NOMO-1 treated with DMSO at 0.1 percent for 48 hours (cell line): ENCODE results near the gene IL17REL.
"Not testable (repeated sequence)": the region's sequence is repeated elsewhere in the genome, so short reads cannot be mapped to it uniquely, and the experiment has no call there.

Source experiments
- DNase-seq: peaks from one replicate; lab custom pipeline; 2025; ENCODE audit not compliant: unreplicated experiment; lab: John Stamatoyannopoulos, UW

The IL17REL gene

DNA sequence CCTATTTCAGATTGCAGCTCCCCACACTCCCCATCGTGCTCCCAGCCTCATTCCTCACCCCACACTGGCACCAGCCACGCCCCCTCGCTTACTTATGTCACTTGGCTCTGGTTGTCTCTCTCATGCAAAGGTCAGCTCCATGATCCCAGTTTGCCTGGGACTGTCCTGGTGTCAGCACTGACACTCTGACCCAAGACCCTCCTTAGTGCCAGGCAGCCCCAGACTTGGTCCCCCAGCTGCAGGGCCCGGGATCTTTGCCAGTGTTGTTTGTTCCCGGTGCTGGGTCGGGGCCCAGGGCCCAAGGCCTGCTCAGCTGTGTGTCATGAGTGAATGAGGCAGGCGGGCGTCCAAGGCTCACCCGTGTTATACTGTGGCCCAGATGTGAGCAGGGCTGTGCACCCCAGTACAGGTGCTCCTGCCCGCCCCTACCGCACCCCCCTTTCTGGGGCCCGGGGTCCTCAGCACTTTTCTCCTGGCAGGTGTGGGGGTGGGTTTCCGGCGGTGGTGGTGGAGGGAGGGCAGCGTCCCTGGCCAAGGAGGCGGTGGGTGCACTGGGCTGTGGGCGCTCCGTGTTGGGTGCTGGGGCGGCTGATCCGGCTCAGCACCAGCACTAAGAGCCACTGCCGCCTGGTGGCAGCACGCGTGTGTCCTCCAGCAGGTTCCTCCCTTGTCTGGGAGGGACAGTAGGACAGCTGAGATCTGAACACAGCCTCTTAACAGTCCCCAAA is 19.5 kb downstream of the IL17REL start:
- peak; percentile 58 for DNase-seq

DNA sequence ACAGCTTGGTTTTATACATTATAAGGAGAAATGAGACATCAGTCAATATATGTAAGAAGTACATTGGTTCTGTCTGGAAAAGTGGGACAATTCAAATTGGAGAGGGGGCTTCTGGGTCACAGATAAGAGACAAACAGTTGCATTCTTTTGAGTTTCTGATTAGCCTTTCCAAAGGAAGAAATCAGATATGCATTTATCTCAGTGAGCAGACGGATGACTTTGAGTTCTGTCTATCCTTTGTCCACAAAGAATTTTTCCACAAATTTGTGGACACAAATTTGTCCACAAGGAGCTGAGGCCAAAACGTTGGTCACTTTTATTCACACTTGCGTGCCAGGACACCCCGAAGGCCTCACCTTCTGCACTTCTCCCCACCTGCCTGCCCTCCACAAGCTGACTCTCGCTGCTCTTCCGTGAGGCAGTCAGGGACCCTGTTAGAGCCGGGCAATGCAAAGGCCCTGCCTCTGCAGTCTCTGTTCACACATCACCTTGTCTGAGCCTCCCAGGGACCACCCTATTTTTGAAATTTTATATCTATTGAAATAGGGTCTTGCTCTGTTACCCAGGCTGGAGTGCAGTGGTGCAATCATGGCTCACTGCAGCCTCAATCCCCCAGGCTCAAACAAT is 20.5 kb downstream of the IL17REL start:
- DNase-seq, result no peak

DNA sequence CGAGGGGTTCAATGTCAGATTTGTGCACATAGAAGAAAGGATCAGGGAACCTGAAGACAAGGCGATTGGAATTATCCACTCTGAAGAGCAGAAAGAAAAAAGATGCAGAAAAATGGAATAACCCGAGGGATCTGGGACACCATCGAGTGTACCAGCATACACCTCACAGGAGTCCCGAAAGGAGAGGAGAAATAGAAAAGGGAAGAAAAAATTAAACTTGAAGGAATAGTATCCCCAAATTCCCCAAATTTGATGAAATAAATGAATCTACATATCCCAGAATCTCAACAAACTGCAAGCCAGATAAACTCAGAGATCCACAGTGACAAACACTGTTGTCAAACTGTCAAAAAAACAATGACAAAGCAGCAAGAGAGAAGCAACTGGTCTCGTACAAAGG is 21.4 kb downstream of the IL17REL start:
- no peak for DNase-seq

DNA sequence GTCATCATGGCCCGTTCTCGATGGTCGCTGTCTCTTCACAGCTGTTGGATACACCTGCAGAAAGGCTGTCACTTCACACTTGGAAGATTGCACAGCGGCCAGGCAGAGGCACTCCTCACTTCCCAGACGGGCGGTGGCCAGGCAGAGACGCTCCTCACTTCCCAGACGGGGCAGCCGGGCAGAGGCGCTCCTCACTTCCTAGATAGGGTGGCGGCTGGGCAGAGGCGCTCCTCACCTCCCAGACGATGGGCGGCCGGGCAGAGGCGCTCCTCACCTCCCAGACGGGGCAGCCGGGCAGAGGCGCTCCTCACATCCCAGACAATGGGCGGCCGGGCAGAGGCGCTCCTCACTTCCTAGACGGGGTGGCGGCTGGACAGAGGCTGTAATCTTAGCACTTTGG is 22.7 kb downstream of the IL17REL start:
- DNase-seq, result not testable (repeated sequence)

DNA sequence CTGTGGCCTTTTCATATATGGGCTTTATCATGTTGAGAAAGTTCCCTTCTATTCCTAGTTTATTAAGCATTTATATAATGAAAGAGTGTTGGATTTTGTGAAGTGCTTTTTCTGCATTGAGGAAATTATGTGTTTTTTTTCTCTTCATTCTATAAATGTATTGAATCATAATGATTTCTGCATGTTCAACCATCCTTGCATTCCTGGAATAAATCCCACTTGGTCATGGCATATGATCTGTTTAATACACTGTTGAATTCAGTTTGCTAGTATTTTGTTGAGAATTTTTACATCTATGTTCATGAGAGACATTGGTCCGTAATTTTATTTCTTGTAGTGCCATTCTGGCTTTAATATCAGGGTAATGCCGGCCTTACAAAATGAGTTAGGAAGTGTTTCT is 26.2 kb downstream of the IL17REL start:
- DNase-seq, result no peak

DNA sequence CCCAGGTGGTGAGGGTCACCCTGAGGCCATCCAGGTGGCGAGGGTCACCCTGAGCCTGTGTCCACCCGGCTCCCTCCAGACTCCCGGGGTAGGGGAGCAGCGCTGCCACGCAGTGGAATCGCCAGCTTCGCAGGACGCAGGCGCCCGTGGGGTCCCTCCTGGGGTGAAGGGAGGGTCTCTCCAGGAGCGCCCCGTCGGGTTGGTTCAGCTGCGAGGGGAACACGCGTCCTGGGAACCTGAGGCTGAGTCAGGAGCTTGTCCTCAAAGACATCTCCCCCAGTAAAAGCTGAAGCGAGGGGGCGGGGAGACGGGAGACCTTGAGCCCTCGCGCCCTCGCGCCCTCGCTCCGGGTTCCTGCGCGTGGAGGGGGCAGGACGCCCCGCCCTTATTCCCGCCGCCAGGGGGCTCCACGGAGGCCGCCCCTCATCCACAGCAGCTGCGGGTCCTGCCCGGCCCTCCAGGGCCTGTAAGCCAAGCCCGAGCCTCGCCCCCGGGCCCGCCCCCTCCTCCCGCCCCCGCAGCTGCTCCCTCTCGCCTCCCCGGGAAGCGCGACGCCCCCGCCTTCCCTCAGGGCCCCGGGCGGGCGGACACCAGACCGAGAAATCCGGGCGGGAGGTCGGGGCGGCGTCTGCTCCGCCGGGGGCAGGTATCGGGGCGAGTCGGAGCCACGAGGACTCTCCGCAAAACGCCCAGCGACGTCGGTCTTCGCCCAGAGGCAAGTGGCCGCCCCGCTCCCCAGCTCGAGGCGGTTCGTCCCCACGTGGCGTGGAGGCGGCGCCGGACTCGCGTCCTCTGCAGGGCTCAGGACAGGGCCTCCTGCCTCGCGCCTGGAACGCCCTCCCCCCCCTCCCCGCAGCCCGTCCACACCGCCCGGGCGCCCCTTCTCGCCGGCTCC is 29.2 kb downstream of the IL17REL start:
- DNase-seq, result no peak

DNA sequence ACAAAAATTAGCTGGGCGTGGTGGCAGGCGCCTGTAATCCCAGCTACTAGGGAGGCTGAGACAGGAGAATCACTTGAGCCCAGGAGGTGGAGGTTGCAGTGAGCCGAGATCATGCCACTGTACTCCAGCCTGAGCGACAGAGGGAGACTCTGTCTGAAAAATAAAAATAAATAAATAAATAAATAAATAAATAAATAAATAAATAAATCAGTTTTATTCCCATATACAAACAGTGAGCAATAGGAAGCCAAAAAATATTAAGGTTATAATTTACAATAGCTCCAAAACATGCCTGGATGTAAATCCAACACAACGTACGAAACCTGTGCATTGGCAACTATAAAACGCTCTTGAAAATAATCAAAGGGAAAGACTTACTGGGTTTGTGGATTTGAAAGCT is 30.8 kb downstream of the IL17REL start:
- DNase-seq, result not testable (repeated sequence)

DNA sequence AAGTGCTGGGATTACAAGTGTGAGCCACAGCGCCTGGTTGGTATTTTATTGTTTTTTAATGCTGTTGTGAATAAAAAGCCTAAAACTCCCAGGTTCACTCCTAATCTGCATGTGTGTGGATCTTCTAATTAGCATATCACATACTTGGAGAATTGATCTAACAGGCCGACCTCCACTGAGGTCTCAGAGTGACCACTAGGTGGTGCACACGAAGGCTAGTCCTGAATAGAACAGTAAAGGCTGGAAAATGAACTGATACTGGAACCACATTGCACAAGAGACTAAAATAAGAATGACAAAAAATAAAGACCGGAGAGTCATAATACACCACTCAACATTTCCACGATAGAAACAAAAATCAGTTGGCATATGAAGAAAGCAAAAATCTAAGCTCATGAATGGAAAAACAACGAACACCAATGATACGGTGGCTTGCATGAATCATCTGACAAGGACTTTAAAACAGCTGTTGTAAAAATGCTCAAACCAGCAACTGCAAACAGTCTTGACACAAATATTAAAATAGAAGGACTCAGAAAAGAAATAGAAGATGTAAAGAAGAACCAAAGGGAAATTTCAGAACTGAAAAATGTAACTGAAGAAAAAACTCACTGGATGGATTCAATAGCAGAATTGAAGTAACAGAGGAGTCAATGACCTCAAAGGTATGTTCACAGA is 32.8 kb downstream of the IL17REL start:
- DNase-seq, result peak; percentile 52

DNA sequence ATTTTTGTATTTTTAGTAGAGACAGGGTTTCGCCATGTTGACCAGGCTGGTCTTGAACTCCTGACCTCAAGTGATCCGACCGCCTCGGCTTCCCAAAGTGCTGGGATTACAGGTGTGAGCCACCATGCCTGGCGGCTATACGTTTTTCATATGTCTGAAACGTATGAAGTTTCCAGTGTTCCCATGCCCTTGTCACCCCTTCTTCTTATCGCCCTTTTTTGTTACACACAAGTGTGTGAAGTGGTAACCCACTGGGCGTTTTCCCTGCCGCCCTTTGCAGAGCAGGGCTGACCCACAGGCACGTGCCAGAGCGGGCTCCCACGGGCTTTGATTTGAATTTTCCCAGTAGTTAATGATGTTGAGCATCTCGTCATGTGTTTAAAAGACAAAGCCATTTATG is 35.0 kb downstream of the IL17REL start:
- DNase-seq, result no peak

DNA sequence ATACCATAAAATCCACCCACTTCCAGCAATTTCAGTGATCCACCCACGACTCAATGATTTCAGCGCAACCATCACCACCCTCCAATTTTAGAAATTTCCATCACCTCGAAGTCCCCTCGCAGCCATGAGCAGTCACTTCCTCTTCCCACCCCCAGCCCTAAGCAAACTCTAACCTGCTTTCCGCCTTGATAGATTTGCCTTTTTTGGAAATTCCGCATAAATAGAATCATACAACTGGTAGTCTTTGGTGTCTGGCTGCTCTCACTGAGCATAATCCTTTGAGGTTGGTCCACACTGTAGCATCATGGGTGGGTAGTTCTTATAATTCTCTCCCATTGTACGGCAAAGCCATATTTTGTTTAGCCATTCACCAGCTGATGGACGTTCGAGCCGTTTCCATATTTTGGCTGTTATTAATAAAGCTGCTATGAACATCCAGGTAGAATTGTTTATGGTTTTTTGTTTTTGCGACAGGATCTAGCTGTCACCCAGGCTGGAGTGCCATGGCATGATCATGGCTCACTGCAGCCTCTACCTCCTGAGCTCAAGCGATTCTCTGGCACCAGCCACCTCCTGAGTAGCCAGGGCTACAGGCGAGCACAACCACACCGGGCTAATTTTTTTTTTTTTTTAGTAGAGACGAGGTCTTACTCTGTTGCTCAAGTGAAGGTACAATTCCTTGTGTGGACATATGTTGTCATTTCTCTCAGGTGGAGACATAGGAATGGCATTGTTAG is 36.0 kb downstream of the IL17REL start:
- DNase-seq, result peak; percentile 73

DNA sequence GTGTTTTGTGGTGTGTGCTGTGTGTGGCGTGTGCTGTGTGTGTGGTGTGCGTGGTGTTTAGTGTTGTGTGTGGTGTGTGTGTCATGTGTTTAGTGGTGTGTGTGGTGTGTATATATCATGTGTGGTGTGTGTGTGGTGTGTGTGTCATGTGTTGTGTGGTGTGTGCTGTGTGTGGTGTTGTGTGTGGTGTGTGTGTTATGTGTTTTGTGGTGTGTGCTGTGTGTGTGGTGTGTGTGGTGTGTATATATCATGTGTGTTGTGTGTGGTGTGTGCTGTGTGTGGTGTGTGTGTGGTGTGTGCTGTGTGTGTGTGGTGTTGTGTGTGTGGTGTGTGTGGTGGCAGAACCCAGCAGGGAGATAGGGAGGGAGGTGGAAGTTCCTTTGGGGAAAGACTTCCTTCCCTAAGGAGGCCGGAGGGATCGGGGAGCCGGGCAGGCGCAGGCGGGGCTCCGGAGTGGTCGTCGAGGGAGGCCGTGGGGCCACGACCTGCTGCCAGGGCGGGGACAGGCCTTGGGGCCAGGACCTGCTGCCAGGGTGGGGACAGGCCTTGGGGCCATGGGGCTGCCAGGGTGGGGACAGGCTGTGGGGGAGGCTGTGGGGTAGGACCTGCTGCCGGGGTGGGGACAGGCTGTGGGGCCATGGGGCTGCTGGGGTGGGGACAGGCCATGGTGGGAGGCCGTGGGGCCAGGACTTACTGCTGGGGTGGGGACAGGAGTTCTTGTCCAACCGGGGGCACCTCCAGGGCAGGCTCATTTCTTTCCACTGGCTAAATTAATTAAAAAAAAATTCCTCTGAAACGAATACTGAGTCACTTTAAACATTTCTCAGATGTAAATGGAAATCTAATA is 36.8 kb downstream of the IL17REL start:
- DNase-seq, result no peak

DNA sequence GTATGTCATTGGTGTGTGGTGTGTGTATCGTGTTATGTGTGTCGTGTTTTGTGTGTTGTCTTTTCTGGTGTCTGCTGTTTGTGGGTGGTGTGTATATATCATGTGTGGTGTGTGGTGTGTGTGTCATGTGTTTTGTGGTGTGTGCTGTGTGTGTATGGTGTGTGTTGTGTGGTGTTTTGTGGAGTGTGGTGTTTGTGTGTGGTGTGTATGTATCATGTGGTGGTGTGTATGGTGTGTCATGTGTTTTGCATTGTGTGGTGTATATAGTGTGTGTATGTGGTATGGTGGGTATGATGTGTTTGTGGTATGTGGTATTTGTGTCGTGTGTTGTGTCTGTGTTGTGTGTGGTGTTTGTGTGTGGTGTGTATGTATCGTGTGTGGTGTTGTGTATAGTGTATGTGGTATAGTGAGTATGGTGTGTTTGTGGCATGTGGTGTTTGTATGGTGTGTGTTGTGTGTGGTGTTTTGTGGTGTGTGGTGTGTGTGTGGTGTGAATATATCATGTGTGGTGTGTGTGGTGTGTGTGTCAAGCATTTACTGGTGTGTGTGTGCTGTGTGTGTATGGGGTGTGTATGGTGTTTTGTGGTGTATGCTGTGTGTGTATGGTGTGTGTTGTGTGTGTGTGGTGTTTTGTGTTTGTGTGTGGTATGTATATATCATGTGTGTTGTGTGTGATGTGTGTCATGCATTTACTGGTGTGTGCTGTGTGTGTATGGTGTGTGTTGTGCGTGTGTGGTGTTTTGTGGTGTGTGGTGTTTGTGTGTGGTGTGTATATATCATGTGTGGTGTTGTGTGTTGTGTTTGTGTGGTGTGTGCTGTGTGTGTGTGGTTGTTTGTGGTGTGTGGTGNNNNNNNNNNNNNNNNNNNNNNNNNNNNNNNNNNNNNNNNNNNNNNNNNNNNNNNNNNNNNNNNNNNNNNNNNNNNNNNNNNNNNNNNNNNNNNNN is 39.3 kb downstream of the IL17REL start:
- DNase-seq, result no peak

DNA sequence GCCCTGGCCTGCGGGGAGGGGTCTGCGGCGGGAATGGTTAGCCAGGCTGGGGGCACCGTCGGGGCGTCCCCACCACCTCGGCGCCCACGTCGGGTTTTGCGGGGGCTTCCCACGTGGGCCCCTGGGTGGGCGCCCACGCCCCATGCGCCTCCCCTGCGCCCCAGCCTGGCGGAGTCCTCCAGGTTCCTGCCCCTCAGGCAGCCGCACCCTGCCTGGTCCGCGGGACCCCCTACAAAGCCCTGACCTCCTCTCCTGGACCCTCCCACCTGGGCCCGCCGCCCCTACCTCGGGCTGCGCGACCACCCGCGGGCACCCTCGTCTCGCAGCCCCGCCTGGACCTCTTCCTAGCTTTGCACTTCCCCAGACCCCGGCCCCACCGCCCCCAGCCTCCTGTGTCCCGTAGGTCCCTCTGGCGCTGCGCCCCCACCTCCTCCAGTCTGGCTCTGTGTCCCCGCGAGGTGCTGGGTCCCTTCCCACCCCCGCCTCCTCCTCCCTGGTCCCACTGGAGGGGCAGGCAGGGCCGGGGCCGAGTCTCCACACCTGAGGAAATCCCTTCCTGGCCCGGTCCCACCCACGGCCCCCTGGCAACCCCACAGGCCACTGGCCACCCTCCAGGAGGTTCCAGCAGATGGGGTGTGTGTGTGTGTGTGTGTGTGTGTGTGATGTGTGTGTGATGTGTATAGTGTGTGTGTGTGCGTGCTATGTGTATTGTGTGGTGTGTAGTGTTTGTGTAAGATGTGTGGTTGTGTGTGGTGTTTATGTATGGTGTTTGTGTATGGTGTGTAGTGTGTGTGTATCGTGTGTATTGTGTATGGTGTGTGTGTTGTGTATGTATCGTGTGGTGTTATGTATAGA is 40.2 kb downstream of the IL17REL start:
- DNase-seq, result no peak

DNA sequence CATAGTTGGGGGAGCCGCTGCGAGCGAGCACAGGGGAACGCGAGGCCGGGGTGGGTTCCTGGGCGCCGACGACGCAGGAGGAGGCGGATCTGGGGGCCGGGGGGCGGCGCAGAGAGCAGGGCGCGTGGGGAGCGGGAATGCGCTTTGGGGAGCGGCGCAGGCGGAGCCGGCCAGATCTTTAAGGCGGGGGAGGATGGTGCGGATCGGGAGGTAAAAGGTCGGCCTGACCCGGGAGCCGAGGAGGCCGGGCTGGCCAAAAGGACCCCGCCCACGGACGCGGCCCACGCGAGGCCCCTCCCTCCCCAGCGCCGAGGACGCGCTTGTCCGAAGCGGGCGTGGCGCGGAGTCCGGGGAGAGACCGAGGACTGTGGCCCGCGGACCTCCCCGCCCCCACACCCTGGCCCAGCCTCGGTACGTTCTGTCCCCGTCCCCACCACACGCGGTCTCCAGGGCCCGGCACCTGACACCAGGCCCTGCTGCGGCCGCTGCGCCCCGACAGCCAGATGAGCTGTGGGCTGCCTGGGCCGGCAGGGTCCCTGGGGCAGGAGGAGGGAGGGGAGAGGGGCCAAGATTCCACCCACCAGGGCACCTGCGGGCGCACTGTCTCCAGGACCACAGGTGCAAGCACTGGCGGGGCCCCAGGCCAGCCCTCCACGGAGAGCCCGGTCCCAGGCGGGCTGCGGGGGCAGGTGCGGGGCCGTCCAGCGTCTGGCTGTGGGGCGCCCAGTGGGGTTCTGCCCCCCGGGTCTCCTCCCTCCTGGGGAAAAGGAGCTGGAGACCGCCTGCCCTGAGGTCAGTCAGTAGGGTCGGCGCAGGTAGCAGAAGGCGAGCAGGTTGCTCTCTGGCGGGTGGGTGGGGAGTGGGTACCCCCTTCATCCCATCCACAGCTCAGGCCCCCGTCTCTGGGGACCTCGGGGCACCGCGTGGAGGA is 41.1 kb downstream of the IL17REL start:
- peak; percentile 60 for DNase-seq

DNA sequence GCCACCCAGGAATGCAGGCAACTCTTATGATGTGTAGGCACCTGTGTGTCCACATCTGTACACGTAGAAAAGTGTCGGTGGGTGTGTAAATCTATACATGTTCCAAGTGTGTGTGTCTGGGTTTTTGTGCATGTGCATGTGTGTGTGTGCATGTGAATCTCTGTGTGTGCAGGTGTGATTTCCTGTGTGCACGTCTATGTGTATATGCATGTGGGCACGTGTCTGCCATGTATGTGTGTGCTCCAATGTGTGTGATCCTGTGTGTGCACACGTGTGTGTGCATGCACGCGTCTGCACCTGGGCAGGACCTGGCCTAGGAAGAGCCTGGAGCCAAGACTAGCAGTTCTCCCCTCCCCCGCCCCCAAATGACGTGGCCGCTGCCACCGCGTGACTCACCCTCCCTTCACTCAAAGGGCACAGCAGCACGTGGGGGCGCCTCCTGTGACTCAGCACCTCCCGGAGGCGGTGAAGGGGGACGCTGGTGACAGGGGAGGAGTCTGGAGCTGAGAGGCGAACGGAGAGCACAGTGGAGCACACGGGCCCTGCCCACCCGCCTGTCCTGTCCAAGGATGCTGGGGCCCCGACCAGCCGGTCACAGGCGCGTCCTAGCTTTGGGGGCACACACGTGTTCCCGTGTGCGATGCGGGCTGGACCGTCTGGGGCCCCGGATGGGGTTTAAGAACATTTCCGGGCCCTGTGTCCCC is 41.9 kb downstream of the IL17REL start:
- DNase-seq, result peak; percentile 99
